GM19372 (cell line): Measurements from ENCODE around the gene PLPPR2.
"Not testable (repeated sequence)": the region's sequence is repeated elsewhere in the genome, so short reads cannot be mapped to it uniquely, and the experiment has no call there.

Source experiments
- ATAC-seq: cut with Tn5 transposase; IDR thresholded peaks from one replicate; pipeline ENCODE4 v1.9.1; 2021; ENCODE audit warnings: mild to moderate bottlenecking, low read depth, moderate library complexity; ENCODE audit not compliant: unreplicated experiment

Gene PLPPR2

DNA sequence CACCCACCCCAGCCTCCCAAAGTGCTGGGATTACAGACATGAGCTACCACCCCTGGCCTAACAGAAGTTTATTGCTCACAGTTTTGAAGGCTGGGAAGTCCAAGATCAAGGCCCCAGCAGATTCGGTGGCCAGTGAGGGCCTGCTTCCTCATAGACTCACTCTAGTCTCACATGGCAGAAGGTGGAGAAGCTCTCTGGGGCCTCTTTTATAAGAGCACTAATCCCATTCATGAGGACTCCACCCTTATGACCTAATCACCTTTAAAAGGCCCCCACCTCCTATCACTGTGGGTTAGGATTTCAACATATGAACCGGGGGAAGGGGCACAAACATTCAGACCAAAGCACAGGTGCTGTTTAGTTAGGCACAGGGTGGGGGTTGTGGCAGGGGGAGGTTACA is 12.3 kb downstream of the PLPPR2 start:
- no peak for ATAC-seq

DNA sequence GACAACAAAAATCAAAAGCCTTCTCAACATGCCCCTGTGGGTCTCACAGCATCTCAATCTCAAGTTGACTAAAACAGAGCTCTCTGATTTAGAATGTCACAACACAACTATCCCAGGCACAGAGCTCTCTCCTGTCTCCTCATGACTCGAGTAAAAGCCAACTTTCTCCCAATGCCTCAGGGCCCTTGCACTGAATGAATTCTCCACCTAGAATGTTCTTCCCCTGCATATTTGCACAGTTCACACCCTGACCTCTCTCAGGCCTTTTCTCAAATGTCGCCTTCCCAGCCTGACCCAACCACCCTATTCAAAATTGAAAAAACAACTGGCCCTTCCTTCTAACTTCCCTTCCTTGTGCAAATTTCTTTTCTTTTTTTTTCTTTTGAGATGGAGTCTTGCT is 15.5 kb downstream of the PLPPR2 start:
- ATAC-seq: no peak

DNA sequence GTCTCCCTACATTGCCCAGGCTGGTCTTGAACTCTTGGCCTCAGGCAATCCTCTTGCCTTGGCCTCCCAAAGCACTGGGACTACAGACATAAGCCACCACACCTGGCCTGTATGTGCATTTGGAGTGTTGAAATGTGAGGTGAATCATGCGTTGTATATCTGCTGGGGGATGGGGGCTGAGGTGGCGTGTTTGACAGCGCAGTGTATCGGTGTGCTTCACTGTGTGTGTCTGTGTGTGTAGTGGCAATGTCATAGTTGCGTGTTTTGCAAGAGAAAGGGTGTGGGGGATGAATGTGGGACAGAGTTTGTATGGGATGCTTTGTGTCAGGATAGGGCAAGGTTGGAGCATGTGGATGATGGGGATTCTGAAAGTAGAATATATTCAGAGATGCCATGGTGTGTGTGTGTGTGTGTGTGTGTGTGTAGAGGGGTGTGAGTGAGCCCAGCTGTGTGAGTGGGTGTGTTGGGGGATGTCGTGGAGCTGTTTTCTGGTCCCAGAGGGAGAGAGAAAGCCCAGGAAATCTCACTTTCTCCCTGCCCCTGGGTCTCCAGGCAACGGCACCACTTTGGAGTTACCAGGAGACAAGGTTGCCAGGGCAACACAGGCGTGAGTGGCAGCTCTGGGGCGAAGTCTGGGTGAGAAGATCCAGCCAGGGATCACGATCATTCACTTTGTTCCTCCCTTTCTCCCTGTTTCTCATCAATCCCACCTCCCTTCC is 18.1 kb downstream of the PLPPR2 start:
- ATAC-seq: no peak

DNA sequence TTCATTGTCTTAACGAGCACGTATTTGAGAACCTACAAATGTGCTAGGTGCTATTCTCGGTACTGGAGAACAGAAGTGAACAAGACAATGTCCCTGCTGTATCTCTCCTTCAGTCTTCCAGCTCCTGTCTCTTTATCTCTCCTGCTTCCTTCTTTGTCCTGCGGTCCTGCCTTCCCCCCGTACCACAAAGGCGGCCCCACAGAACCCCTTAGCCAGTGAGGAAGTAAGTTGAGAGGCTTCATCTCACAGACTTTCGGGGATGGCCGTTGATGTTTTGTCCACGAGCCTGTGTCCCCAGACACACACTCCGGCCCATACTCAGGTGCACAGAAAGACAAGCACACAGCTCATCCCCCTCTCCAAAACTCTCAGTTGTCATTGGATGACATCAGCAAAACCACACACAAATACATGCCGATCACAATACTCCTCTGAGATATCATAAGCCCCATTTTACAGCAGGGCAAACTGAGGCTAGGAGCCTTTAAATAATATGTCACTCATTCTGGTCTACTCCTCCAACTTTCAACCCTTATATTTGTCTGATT is 18.7 kb downstream of the PLPPR2 start:
- no peak for ATAC-seq

DNA sequence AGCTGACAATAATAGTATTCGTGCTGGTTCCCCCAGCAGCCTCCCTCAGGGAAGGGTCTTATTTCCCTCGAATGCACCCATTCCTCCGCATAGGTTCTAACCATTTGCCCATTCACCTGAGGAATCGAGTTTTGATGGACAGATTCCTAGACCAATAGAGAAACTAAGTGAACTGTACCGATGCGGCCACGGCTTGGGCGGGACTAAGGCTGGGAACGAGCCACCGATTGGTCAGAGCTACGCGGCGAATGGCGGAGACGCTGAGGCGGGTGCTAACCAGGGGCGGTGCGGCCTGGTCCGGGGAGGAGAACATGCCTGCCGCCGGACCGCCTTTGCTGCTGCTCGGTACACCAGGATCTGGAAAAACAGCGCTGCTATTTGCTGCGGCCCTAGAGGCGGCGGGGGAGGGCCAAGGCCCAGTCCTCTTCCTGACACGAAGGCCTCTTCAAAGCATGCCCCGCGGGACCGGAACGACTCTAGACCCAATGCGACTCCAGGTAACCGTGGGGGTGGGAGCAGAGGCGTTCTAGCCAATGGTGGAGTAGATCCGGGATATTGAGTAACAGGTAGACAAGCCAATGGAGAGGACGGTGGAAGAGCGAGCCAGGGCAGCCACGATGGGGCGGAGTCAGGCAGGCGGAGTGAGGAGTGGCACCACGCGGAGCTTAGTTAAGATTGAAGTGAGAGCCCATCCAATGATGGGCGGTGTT is 19.4 kb downstream of the PLPPR2 start, which contains the start of gene SWSAP1:
SWSAP1 (plus strand) TSS at position 234 of the 710 bp plus-strand sequence; CDS start at position 249, 15 bp downstream.
- peak; percentile 86 for ATAC-seq

DNA sequence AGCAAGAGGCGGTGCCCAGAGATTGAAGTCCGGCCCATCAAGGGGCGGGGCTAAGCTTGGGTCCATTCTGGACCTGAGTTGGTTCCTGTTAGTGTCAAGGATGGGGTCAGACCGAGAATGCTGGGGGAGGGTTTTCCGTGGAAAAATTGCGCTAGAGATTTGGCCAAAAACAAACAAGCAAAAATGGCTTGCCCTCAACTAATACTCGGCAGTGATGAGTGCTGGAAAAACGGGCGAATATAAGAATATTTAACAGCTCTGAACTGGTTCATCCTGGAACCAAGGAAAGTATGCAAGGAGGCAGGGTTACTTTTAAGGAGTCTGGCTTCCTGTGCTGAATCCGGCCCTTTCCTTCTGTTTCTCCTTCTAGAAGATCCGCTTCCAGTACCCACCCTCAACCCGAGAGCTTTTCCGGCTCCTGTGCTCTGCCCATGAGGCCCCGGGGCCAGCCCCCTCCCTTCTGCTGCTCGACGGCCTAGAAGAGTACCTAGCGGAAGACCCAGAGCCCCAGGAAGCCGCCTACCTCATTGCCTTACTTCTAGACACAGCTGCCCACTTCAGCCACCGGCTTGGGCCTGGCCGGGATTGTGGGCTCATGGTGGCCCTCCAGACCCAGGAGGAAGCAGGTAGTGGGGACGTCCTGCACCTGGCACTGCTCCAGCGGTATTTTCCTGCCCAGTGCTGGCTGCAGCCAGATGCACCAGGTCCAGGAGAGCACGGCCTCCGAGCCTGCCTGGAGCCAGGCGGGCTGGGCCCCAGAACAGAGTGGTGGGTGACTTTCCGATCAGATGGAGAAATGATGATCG is 20.1 kb downstream of the PLPPR2 start:
- no peak for ATAC-seq

DNA sequence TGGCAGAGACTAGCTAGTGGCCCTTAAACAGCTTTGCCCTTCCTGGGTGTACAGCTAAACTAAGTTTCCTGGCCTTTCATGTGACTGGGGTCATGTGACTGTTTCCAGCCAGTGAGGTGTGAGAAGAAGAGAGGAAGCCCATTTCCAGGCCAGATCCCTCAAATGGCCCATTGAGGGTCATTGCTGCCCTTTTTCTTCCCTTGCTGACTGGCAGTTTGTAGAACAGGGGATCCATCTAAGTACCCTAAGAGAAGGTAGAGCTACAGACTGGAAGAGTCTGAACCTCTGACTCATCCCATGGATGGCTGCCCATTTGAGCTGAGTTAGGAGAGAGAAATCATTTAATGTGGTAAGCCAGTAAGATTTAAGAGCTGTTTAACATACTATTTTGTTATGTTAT is 22.0 kb downstream of the PLPPR2 start:
- ATAC-seq: no peak

DNA sequence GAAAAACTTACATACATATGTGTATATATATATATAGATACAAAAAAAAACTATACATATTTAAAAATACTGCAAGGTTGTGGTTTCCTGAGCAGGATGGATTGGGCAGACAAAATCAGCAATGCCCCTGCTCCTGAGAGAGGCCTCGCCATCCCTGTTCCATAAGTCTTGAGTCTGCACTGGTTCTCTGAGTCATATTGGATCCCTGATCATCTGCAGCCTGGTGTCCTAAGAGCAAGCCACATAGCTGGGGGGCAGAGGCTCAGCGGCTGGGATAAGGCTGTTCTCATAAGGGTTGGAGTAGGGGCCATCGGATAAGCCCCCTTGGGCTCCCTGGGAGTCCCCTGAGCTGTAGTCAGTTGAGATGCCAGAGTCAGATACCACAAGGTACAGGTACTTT is 22.5 kb downstream of the PLPPR2 start:
- no peak for ATAC-seq

DNA sequence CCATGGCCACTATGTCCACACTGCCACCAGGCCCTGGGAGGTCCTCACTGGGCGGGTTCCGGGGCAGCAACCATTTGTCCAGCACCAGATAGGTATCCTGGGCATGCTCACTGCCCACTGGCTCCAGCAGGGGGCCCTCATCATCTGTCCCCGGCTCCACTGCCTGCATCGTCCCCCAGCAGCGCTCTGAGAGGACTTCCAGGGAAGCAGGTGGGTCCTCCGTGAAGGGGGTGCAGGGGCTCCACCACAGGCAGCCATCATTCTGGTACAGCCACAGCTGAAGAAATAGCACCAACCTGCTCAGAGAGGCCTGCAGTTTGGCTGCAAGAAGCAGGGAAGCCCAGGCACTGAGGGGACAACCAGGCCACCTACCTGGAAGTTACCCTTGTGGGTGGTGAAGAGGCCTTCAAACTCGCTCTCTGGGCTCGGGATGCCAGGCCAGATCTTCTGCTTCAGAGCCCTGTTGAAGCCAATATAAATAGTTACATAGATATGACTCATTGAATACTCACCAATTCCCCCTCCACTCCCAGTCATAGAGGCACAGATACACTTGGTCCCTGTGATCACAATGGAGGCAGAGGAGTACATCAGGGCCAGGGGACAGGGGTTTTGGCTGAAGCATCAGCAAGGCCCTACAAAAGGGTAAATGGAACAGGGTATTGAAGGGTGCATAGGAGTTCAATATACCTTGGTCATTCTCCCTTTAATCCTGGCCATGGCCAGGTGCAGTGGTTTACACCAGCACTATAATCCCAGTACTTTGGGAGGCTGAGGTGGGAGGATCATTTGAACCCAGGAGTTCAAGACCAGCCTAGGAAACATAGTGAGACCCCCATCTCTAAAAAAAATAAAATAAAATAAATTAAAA is 23.3 kb downstream of the PLPPR2 start:
- no peak for ATAC-seq

DNA sequence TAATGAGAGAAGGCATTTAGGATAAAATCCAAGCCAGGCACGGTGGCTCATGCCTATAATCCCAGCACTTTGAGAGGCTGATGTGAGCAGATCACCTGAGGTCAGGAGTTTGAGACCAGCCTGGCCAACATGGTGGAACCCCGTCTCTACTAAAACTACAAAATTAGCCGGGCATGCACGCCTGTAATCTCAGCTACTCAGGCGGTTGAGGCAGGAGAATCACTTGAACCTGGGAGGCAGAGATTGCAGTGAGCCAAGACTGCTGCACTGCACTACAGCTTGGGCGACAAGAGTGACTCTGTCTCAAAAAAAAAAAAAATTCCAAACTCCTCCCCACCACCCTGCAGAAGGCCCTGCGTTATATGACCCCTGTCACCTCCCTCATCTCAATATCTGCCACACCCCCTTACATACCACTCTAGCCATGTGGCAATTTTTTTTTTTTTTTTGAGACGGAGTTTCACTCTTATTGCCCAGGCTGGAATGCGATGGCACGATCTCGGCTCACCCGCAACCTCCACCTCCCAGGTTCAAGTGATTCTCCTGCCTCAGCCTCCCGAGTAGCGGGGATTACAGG is 24.1 kb downstream of the PLPPR2 start:
- ATAC-seq: not testable (repeated sequence)

DNA sequence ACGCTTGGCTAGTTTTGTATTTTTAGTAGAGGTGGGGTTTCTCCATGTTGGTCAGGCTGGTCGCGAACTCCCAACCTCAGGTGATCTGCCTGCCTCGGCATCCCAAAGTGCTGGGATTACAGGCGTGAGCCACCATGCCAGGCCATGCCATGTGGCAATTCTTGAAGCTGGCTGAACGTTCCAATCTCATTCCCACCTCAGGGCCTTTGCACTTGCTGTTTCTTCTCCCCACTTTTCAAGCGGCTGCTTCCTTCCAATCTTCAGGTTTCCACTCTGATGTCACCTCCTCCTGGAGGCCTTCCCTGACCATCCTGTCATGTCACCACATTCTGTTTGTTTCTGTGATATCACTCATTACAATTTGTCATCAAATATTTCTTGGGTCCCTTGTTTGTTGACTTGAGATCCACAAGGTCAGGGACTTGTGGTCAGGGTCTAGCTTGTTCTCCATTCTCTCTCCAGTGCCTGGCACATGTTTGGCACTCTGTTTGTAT is 24.7 kb downstream of the PLPPR2 start:
- no peak for ATAC-seq

DNA sequence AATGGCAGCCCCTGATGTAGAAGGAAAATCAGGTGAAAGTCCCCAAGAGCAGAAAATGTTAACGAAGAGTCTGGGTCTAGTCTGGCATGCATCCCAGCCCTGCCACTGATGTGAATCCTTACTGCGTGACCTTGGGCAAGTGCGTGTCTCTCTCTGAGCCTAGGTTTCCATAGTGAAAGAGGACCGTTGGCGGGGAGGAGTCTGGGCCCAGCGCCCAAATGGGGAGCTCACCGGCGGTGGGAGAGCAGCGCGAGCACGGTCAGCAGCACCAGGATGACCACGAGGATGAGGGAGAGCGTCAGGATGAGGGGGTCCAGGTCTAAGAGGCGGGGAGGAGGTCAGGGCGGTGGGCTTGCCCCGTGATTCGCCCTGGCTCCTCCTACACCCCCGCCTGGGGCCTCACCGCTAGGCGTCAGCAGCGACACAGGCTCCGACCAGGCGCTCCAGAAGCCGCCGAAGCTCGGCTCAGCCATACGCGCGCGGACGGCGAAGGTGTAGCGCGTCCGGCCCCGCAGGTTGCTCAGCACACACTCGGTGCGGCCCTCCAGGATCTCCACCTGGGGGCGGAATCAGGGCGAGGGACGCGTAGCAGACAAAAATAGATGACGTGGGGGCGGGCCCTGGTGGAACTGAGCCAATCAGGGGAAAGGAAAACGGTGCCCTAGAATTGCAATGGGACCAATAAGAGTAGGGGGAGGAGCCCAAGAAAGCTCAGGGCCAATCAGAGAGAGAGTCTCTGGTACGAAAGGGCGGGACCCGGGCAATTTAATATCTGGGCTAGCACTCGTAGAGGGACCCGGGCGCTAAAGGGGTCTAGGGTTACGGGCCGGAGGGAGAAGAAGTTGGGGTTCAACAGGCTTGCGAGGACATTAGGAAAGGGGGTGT is 25.7 kb downstream of the PLPPR2 start:
- ATAC-seq: peak; percentile 74

DNA sequence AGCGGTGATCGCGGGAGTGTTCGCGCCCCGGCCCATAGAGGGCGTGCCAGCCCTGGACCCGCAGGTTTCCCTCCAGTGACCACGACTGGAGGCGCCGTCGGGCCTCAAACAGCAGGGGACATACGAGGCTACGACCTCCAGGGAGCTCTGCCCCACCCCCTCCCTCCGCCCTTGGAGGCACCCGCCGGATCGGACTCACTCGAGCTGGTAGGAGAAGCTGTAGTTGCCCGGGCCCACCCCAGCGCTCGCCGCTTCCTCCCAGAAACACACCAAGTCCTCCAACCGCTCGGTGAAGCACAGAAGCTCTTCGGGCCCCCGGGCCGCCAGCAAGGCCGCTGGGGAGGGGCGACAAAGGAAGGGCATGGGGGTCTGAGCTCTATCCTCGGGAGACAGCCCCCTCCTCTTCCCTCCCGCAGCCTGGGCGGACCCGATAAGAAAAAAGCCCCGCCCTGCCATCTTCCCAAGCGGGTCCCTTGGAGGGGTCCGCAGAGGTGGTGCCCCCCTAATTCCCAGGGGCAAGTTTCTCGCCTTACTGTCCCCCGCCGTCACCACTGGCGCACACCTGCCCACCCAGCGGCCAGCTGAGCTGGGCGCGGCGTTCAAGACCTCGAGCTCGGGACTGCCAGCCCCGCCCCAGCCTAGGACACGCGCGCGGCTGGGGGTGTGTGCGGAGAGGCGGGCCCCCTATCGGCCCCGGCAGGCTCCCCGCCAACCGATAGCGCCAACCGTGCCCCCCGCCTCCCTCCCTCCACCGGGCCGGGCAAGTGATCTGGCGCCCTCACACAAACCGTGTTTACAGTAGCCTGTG is 27.9 kb downstream of the PLPPR2 start:
- no peak for ATAC-seq

DNA sequence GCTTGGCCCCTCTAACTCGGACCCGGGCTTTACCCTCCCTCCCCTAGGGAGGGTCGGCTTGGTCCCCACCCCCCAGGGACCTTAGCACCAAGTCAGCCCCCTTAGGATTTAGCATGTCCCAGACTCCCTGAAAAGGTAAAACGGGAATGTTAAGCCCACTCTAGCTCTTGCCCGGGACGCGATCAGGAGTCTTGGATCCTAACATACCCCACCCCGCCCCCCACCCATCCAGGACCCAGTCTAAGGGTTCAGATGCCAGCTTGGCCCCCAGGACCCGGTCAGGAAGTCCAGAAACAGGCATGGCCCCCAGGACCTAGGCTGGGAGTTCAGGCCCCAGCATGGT is 28.4 kb downstream of the PLPPR2 start:
- no peak for ATAC-seq

DNA sequence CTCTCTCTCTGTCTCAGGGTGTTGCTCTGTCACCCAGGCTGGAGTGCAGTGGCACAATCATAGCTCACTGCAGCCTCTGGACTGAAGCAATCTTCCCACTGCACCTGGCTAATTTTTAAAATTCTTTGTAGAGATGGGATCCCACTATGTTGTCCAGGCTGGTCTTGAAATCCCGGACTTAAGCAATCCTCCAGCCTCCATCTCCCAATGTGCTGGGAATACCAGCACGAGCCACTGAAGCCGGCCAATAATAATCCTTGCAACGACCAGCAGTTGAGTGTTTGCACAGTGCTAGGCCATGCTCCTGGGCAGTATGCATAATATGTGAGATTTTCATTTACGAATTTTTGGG is 29.5 kb downstream of the PLPPR2 start:
- ATAC-seq: no peak

DNA sequence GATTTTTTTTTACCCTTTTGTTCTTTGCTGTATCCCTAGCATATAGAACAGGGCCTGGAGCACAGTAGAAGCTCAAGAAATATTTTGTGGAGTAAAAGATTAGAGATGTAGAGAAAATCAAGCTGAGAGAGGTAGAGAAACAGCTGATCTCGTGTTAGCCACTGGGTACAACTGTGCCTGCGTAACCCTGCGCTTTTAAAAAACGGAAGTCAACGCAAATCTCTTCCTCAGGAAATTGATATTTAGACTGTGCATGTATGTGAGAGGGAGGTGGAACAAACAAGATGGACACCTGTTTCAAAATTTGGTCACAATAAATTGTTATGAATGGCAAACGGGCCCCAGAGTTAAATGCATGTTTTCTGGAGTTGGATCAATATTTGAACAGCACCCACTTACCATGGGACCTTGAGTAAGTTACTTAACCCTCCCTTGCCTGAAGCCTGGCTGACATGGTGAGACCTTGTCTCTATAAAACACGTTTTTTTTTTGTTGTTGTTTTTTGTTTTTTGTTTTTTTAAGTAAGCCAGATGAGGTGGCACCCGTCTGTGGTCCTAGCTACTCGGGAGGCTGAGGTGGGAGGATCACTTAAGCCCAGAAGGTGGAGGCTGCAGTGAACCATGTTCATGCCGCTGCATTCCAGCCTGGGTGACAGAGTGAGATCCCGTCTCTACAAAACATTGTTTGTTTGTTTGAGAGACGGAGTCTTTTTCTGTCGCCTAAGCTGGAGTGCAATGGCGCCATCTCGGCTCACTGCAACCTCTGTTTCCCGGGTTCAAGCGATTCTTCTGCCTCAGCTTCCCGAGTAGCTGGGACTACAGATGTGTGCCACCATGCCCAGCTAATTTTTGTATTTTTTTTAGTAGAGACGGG is 32.2 kb downstream of the PLPPR2 start:
- ATAC-seq: no peak

DNA sequence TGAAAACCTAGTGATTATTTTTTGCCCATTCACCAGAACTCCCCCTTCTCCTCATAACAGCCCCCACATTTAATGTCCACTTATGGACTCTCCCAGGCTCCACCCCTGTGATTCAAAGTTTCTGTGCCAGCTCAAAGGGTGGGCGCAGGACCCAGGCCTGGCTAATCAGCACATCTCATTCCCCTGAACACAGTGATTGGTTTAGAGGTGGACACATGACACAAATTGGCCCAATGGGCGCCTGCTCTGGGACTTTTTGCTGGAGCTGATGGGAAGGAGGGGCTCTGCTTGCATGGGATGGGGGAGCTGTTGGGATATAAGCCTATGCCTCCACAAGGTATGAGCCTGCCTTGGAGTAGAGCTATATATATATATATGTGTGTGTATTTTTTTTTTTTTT is 35.1 kb downstream of the PLPPR2 start:
- no peak for ATAC-seq
